DOHH2 (cell line): ENCODE data around the gene SYT14.

ENCODE experiments used
- CTCF ChIP-seq: fragments of 200-600 bp; sonication (generic); IDR thresholded peaks from one replicate; pipeline ENCODE4 v1.5.1; 2014; ENCODE audit warnings: antibody characterized with exemption, mild to moderate bottlenecking, low read depth, low read length; ENCODE audit not compliant: poor library complexity, severe bottlenecking
- EZH2phosphoT487 ChIP-seq: fragments of 200-600 bp; sonication (generic); IDR thresholded peaks from 2 replicates; pipeline ENCODE4 v1.6.1; 2017; ENCODE audit warnings: borderline replicate concordance, mild to moderate bottlenecking, antibody characterized with exemption, low read length, moderate library complexity, mixed read lengths

- TF ChIP-seq CTCF (no peak), EZH2phosphoT487 (no peak)
Observed at GRCh38 chr1:209931141-209931540, 6.9 kb upstream of the SYT14 start.
